Heart left ventricle (tissue), 13 donors: Measurements from ENCODE around the gene RNU7-1.

Source experiments
- CTCF ChIP-seq, 12 donors: fragments of 200-600 bp; sonication (generic) in 4 of 12; IDR thresholded peaks; one replicate each; pipeline versions ENCODE4 v1.5.0 to v1.8.0; 2018 to 2022; ENCODE audit warnings: antibody characterized with exemption in 12 of 12, mild to moderate bottlenecking in 5 of 12
- POLR2A ChIP-seq, 2 donors: fragments of 450-650 bp; IDR thresholded peaks; one replicate each; pipeline ENCODE4 v1.6.1; 2017; ENCODE audit warnings: antibody characterized with exemption in 2 of 2, mild to moderate bottlenecking in 2 of 2, moderate library complexity in 2 of 2
- donor health status: ischemic (EF 13 %, LVEDD 7.1; RV severe dilation, severe dysfunction).
- donor health status: DM: no; HTN: yes; CAD: no.
- donor health status: DM: no; HTN: no; CAD: no.
- donor health status: ischemic (EF 25% LVEDD 6.9; RV normal size, moderate dysfunction).
- donor health status: ischemic (EF 25% LVEDD 5.7; RV mildly dilated, moderate dysfunction).
- donor health status: ischemic (EF 35%, LVEDD 5.7; RV mildly dilated, moderate dysfunction).
- donor health status: nonischemic (EF 11% LVEDD 7.7; RV severe dilation, severe dysfunction).
- donor health status: DM: yes; HTN: yes; CAD: no.
- donor health status: PGD.
- donor health status: ischemic (EF 29% LVEDD 5.4; RV normal size, mild dysfunction).
- donor health status: nonischemic (EF 23%, LVEDD 6.1; RV moderate dilation, normal function).

GRCh38 chr12:6952121-6952862 is 8.7 kb downstream of the RNU7-1 start:
- TF ChIP-seq CTCF (IDR thresholded peaks at IDR 0.05) (no peak), POLR2A (IDR thresholded peaks at IDR 0.05) (no peak)
